ENCODE data around the gene MSN.
A peak's percentile ranks its signal among the peaks of the same experiment; 100 is the strongest.

The MSN gene

DNA sequence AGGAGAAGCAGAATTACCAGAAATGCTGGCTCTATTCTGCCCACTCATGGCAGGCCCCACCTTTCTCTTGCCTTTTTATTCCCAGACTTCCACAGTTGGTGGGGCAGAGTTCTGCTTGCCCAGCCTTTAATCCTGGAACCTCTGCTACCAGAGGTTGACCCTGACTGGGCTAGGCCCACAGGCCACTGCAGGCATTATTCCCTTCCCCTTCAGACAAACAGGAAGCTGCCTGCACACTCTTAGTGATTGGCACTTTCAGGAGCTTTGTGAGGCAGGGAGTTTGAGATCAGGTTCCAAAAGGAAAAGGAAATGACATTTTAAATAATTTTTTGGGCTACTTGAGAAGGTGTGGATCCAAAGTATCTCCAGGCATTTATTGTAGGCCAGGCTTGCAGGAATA, 18.8 kb downstream of the MSN start:
- Histone ChIP-seq H3K79me2 (ENCODE audit: insufficient read depth, low read length) (peaks cover 94% of the 10 kb centered on the region), H3K9me2 (replicated peaks; ENCODE audit: insufficient read depth, low read length) (no peaks in the 10 kb centered on the region), H4K20me1 (ENCODE audit: low read depth, low read length) (no peaks in the 10 kb centered on the region), H3K27ac (ENCODE audit: low read depth, low read length) (peak overlapping the region; percentile 32; the same call in 1 of the 2 replicates), H3K4me2 (ENCODE audit: low read depth, low read length, poor library complexity, severe bottlenecking) (no peak overlapping the region), H3K9me3 (ENCODE audit: insufficient read depth, low read length) (no peaks in the 10 kb centered on the region), H3F3A (ENCODE audit: insufficient read depth) (no peaks in the 10 kb centered on the region), H3K9ac (ENCODE audit: low read length) (no peak overlapping the region), H3K36me3 (ENCODE audit: low read length) (no peaks in the 10 kb centered on the region), H3K27me3 (ENCODE audit: low read length) (no peaks in the 10 kb centered on the region), H3K4me3 (ENCODE audit: insufficient read depth, low read length, poor library complexity, severe bottlenecking) (no peak overlapping the region), H2AFZ (ENCODE audit: low read depth, low read length, severe bottlenecking) (no peak overlapping the region)
- no peak for TF ChIP-seq EZH2phosphoT487 (conservative IDR thresholded peaks at IDR 0.05; ENCODE audit: low read length)
- TF ChIP-seq, protein P1, sequence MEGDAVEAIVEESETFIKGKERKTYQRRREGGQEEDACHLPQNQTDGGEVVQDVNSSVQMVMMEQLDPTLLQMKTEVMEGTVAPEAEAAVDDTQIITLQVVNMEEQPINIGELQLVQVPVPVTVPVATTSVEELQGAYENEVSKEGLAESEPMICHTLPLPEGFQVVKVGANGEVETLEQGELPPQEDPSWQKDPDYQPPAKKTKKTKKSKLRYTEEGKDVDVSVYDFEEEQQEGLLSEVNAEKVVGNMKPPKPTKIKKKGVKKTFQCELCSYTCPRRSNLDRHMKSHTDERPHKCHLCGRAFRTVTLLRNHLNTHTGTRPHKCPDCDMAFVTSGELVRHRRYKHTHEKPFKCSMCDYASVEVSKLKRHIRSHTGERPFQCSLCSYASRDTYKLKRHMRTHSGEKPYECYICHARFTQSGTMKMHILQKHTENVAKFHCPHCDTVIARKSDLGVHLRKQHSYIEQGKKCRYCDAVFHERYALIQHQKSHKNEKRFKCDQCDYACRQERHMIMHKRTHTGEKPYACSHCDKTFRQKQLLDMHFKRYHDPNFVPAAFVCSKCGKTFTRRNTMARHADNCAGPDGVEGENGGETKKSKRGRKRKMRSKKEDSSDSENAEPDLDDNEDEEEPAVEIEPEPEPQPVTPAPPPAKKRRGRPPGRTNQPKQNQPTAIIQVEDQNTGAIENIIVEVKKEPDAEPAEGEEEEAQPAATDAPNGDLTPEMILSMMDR (IDR thresholded peaks at IDR 0.05; ENCODE audit: insufficient read depth, low read length, poor library complexity, severe bottlenecking): no peak

DNA sequence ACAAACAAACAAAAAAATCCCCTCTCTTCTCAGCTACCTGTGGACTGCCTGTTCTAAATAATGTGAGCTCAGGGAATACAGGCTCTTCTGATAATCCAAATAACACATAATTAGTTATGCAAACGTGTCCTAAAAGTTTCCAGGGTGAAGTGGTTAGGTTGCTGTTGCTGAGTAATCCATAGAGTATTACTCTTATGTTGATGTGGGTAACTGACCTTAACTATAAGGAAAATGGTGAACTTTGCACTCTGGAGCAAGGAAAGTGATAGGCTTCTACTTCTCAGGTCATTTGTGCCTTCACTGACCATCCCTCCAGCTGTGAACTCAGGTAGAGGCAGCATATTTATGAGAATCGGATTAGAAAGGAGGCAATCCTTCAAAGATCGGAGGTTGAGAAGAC, 19.9 kb downstream of the MSN start:
- Histone ChIP-seq H3K9me2 (replicated peaks; ENCODE audit: insufficient read depth, low read length) (no peaks in the 10 kb centered on the region), H3K36me3 (ENCODE audit: low read length) (no peaks in the 10 kb centered on the region), H3K9ac (ENCODE audit: low read length) (no peak overlapping the region), H3K27me3 (ENCODE audit: low read length) (no peaks in the 10 kb centered on the region), H3K4me3 (ENCODE audit: insufficient read depth, low read length, poor library complexity, severe bottlenecking) (no peak overlapping the region), H3K27ac (ENCODE audit: low read depth, low read length) (peak overlapping the region; percentile 62), H3K79me2 (ENCODE audit: insufficient read depth, low read length) (peaks cover 94% of the 10 kb centered on the region), H3K9me3 (ENCODE audit: insufficient read depth, low read length) (no peaks in the 10 kb centered on the region), H4K20me1 (ENCODE audit: low read depth, low read length) (no peaks in the 10 kb centered on the region), H2AFZ (ENCODE audit: low read depth, low read length, severe bottlenecking) (no peak overlapping the region), H3F3A (ENCODE audit: insufficient read depth) (0 out of 2 replicates have a peak, but pooled peaks cover 3% of the 10 kb centered on the region), H3K4me2 (ENCODE audit: low read depth, low read length, poor library complexity, severe bottlenecking) (peak overlapping the region; percentile 52)
- TF ChIP-seq, protein P1 (IDR thresholded peaks at IDR 0.05; ENCODE audit: insufficient read depth, low read length, poor library complexity, severe bottlenecking): no peak
- no peak for TF ChIP-seq EZH2phosphoT487 (conservative IDR thresholded peaks at IDR 0.05; ENCODE audit: low read length)

DNA sequence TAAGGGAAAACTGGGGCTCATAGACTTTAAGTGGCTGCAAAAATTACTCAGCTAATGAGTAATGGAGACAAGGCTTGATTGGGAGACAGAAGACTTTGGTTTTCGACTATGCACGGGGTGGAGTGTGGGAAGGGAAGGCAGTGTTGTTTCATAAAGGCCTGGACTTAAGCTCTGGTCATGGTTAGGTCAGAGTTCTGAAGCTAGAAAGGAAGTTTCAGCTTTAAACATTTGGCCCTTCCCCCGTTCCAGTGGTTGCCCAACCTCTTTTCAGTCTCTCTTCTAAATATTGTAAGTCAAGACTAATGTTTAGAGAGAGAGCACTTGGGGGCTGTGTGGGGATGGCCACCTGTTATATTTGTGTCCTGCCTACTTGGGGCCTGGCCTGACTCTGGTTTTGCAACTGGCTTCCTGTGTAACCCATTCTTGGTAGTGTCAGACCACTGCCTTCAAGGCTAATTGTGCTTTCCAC, 21.0 kb downstream of the MSN start:
- H3K9ac ChIP-seq (ENCODE audit: low read length): no peak overlapping the region
- H3K79me2 ChIP-seq (ENCODE audit: insufficient read depth, low read length): peaks cover 96% of the 10 kb centered on the region
- TF ChIP-seq, protein P1 (IDR thresholded peaks at IDR 0.05; ENCODE audit: insufficient read depth, low read length, poor library complexity, severe bottlenecking): no peak
- no peak for TF ChIP-seq EZH2phosphoT487 (conservative IDR thresholded peaks at IDR 0.05; ENCODE audit: low read length)
- H3K4me2 ChIP-seq (ENCODE audit: low read depth, low read length, poor library complexity, severe bottlenecking): peak overlapping the region; percentile 52
- H3K27me3 ChIP-seq (ENCODE audit: low read length): no peaks in the 10 kb centered on the region
- H3K27ac ChIP-seq (ENCODE audit: low read depth, low read length): peak overlapping the region; percentile 62
- H3K36me3 ChIP-seq (ENCODE audit: low read length): no peaks in the 10 kb centered on the region
- H4K20me1 ChIP-seq (ENCODE audit: low read depth, low read length): no peaks in the 10 kb centered on the region
- H3K9me2 ChIP-seq (replicated peaks; ENCODE audit: insufficient read depth, low read length): no peaks in the 10 kb centered on the region
- no peak overlapping the region for H2AFZ ChIP-seq (ENCODE audit: low read depth, low read length, severe bottlenecking)
- H3K9me3 ChIP-seq (ENCODE audit: insufficient read depth, low read length): no peaks in the 10 kb centered on the region
- no peak overlapping the region for H3K4me3 ChIP-seq (ENCODE audit: insufficient read depth, low read length, poor library complexity, severe bottlenecking)
- 0 out of 2 replicates have a peak, but pooled peaks cover 3% of the 10 kb centered on the region for H3F3A ChIP-seq (ENCODE audit: insufficient read depth)

Measured in SU-DHL-6 (cell line).